H9 (cell line): ENCODE measurements around the gene GRID1. TPM values are rescaled to one million over a fixed set of nuclear protein-coding genes. Genes with fewer than 3 reads are reported as not detected.
A peak's percentile ranks its signal among the peaks of the same experiment; 100 is the strongest.

ENCODE experiments used
- DNase-seq: peaks from one replicate; pipeline ENCODE4 v3.0.0-alpha.2; 2017
- H2AFZ ChIP-seq: one replicate; pipeline ENCODE4 v1.6.1; 2013; ENCODE audit warnings: mild to moderate bottlenecking, low read length, control low read depth, moderate library complexity
- H2AK5ac ChIP-seq: 2 replicates; pipeline ENCODE4 v1.6.1; 2013; ENCODE audit warnings: low read length, control low read depth, mixed read lengths; ENCODE audit not compliant: insufficient read length
- H2BK120ac ChIP-seq: one replicate; pipeline ENCODE4 v1.6.1; 2013; ENCODE audit warnings: low read depth, mild to moderate bottlenecking, low read length, control low read depth, inconsistent platforms; ENCODE audit not compliant: poor library complexity, severe bottlenecking
- H2BK12ac ChIP-seq: 2 replicates; pipeline ENCODE4 v1.6.1; 2013; ENCODE audit warnings: low read length, control low read depth, mixed read lengths, low read depth; ENCODE audit not compliant: insufficient read length
- H2BK15ac ChIP-seq: 2 replicates; pipeline ENCODE4 v1.6.1; 2013; ENCODE audit warnings: low read depth, low read length, control low read depth
- H2BK20ac ChIP-seq: one replicate; pipeline ENCODE4 v1.6.1; 2013; ENCODE audit warnings: low read depth, mild to moderate bottlenecking, low read length, control low read depth, inconsistent platforms; ENCODE audit not compliant: poor library complexity, severe bottlenecking
- H2BK5ac ChIP-seq: 2 replicates; pipeline ENCODE4 v1.6.1; 2013; ENCODE audit warnings: low read length, control low read depth, mixed read lengths; ENCODE audit not compliant: insufficient read length
- H3K14ac ChIP-seq: 2 replicates; pipeline ENCODE4 v1.6.1; 2013; ENCODE audit warnings: low read length, control low read depth; ENCODE audit not compliant: insufficient read depth
- H3K18ac ChIP-seq: 2 replicates; pipeline ENCODE4 v1.6.1; 2013; ENCODE audit warnings: low read depth, mild to moderate bottlenecking, mixed read lengths, low read length, control low read depth; ENCODE audit not compliant: insufficient read length
- H3K23ac ChIP-seq: 2 replicates; pipeline ENCODE4 v1.6.1; 2013; ENCODE audit warnings: low read length, control low read depth, mixed read lengths, low read depth; ENCODE audit not compliant: insufficient read length
- H3K23me2 ChIP-seq: 2 replicates; pipeline ENCODE4 v1.6.1; 2013; ENCODE audit warnings: low read depth, mild to moderate bottlenecking, mixed read lengths, low read length, control low read depth; ENCODE audit not compliant: insufficient read length, poor library complexity, severe bottlenecking
- H3K27ac ChIP-seq: 2 replicates; pipeline ENCODE4 v1.5.1; 2013; ENCODE audit warnings: low read length, control low read depth, mixed read lengths, low read depth; ENCODE audit not compliant: insufficient read length
- H3K27me3 ChIP-seq: 2 replicates; pipeline ENCODE4 v1.6.1; 2013; ENCODE audit warnings: low read length, control low read depth, inconsistent platforms; ENCODE audit not compliant: insufficient read depth
- H3K4ac ChIP-seq: 2 replicates; pipeline ENCODE4 v1.6.1; 2013; ENCODE audit warnings: low read depth, mild to moderate bottlenecking, control low read depth, inconsistent platforms, low read length, moderate library complexity
- H3K4me1 ChIP-seq: 2 replicates; pipeline ENCODE4 v1.6.1; 2013; ENCODE audit warnings: low read length, control low read depth, inconsistent platforms; ENCODE audit not compliant: insufficient read depth
- H3K4me2 ChIP-seq: 2 replicates; pipeline ENCODE4 v1.6.1; 2013; ENCODE audit warnings: low read length, control low read depth, mixed read lengths; ENCODE audit not compliant: insufficient read length, insufficient read depth
- H3K56ac ChIP-seq: 2 replicates; pipeline ENCODE4 v1.6.1; 2013; ENCODE audit warnings: low read depth, mild to moderate bottlenecking, mixed read lengths, low read length, control low read depth; ENCODE audit not compliant: insufficient read length
- H3K79me1 ChIP-seq: 2 replicates; pipeline ENCODE4 v1.6.1; 2013; ENCODE audit warnings: low read depth, mild to moderate bottlenecking, moderate library complexity, low read length, control low read depth, inconsistent platforms; ENCODE audit not compliant: insufficient read depth, poor library complexity, severe bottlenecking
- H3K79me2 ChIP-seq: 2 replicates; pipeline ENCODE4 v1.6.1; 2013; ENCODE audit warnings: low read length, control low read depth, inconsistent platforms; ENCODE audit not compliant: insufficient read depth
- H3K9ac ChIP-seq: 2 replicates; pipeline ENCODE4 v1.6.1; 2013; ENCODE audit warnings: low read length, control low read depth, mixed read lengths; ENCODE audit not compliant: insufficient read length; ENCODE audit errors: extremely low read depth
- H3K9me3 ChIP-seq: one replicate; pipeline ENCODE4 v1.6.1; 2013; ENCODE audit warnings: low read depth, low read length, inconsistent platforms; ENCODE audit not compliant: control insufficient read depth
- H3T11ph ChIP-seq: one replicate; pipeline ENCODE4 v1.6.1; 2013; ENCODE audit warnings: mild to moderate bottlenecking, low read length, control low read depth, inconsistent platforms
- H4K20me1 ChIP-seq: one replicate; pipeline ENCODE4 v1.6.1; 2013; ENCODE audit not compliant: control insufficient read depth, insufficient read length, insufficient read depth
- H4K5ac ChIP-seq: 2 replicates; pipeline ENCODE4 v1.6.1; 2013; ENCODE audit warnings: low read depth, mild to moderate bottlenecking, mixed read lengths, low read length, control low read depth; ENCODE audit not compliant: insufficient read length
- H4K8ac ChIP-seq: replicated peaks from 2 replicates; pipeline ENCODE4 v1.6.1; 2013; ENCODE audit warnings: low read length, control low read depth, mixed read lengths, low read depth; ENCODE audit not compliant: insufficient read length
- H4K91ac ChIP-seq: 2 replicates; pipeline ENCODE4 v1.6.1; 2013; ENCODE audit warnings: low read depth, mild to moderate bottlenecking, moderate library complexity, mixed read lengths, low read length, control low read depth; ENCODE audit not compliant: insufficient read length
- H3K27ac Mint-ChIP-seq, 3 experiments: 2 replicates in 2 of 3; 3 replicates in 1 of 3; pipeline ENCODE4 v1.8.0; 2020 to 2021; ENCODE audit warnings: mixed read lengths in 3 of 3, mild to moderate bottlenecking in 1 of 3, moderate library complexity in 1 of 3
- H3K27me3 Mint-ChIP-seq: 2 replicates; pipeline ENCODE4 v1.8.0; 2021; ENCODE audit warnings: low read depth, mild to moderate bottlenecking, moderate library complexity, mixed read lengths
- H3K36me3 Mint-ChIP-seq, 3 experiments: 2 replicates in 2 of 3; 3 replicates in 1 of 3; pipeline ENCODE4 v1.8.0; 2020 to 2021; ENCODE audit warnings: low read depth in 3 of 3, mixed read lengths in 3 of 3; ENCODE audit not compliant: insufficient read depth in 1 of 3
- H3K4me1 Mint-ChIP-seq, 2 experiments: 2 replicates each; pipeline ENCODE4 v1.8.0; 2020; ENCODE audit warnings: mixed read lengths in 2 of 2
- H3K4me3 Mint-ChIP-seq, 2 experiments: 2 replicates in 1 of 2; 3 replicates in 1 of 2; pipeline ENCODE4 v1.8.0; 2020 to 2021; ENCODE audit warnings: mild to moderate bottlenecking in 2 of 2, mixed read lengths in 2 of 2, moderate library complexity in 1 of 2
- H3K9me3 Mint-ChIP-seq, 2 experiments: 2 replicates in 1 of 2; 3 replicates in 1 of 2; pipeline ENCODE4 v1.8.0; 2020; ENCODE audit warnings: mild to moderate bottlenecking in 2 of 2, mixed read lengths in 2 of 2, moderate library complexity in 1 of 2
- WGBS: extraction: QIAGEN DNeasy Blood & Tissue Kit; methylation state at CpG from one replicate; pipeline ENCODE4 v1.1.7; 2013; ENCODE audit warnings: missing lambda C conversion rate, low lambda C conversion rate, mixed read lengths; ENCODE audit not compliant: insufficient read length; ENCODE audit errors: extremely low coverage; 5-methylcytosine and 5-hydroxymethylcytosine counted together
- total RNA-seq: library from RNA; stranded (reverse); gene quantifications from 2 replicates; pipeline ENCODE4 v1.2.1, GENCODE V29; 2021
- TF ChIP-seq, protein P1 (sequence below): fragments of 200-600 bp; sonication (generic); conservative IDR thresholded peaks from 3 replicates; pipeline ENCODE4 v1.8.0; 2021; ENCODE audit warnings: antibody characterized with exemption, mild to moderate bottlenecking

GRID1 gene
- total RNA-seq, 1 experiment from 2014 or later, result 0.35 TPM

DNA sequence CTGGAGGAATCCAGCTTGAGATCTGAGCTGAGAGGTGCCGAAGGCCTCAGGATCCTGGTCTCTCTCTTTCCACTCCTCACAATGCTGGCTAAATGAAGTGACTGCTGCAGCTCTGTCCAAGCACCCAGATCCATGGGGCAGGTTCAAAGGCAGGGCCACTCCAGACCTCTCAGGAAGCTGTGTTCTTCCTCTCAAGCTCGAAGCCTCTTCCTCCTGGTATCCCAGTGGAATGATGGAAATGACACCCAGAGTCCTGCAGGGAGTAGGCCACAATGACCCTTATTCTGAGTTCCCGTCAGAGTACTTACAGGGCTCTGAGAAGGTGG lies 574.1 kb downstream of the GRID1 start:
- H3K23ac ChIP-seq, result no peak overlapping the region
- H2BK120ac ChIP-seq, result no peak overlapping the region
- Mint-ChIP-seq H3K9me3 (no peaks in the 10 kb centered on the region), H3K27me3 (no peaks in the 10 kb centered on the region; the same call in 1 of the 2 replicates), H3K4me1 (no peaks in the 10 kb centered on the region), H3K36me3 (no peaks in the 10 kb centered on the region; a peak in 1 of 7 replicates), H3K27ac (no peak overlapping the region; a peak in 1 of 7 replicates), H3K4me3 (no peak overlapping the region)
- H3K9ac ChIP-seq, result no peak overlapping the region
- no peaks in the 10 kb centered on the region for H3K79me2 ChIP-seq
- no peak overlapping the region for H4K5ac ChIP-seq
- no peaks in the 10 kb centered on the region for H3K4me1 ChIP-seq
- H3K18ac ChIP-seq, result no peak overlapping the region
- DNase-seq, result no peak
- H2AK5ac ChIP-seq, result no peak overlapping the region
- no peak overlapping the region for H2AFZ ChIP-seq
- TF ChIP-seq, protein P1, sequence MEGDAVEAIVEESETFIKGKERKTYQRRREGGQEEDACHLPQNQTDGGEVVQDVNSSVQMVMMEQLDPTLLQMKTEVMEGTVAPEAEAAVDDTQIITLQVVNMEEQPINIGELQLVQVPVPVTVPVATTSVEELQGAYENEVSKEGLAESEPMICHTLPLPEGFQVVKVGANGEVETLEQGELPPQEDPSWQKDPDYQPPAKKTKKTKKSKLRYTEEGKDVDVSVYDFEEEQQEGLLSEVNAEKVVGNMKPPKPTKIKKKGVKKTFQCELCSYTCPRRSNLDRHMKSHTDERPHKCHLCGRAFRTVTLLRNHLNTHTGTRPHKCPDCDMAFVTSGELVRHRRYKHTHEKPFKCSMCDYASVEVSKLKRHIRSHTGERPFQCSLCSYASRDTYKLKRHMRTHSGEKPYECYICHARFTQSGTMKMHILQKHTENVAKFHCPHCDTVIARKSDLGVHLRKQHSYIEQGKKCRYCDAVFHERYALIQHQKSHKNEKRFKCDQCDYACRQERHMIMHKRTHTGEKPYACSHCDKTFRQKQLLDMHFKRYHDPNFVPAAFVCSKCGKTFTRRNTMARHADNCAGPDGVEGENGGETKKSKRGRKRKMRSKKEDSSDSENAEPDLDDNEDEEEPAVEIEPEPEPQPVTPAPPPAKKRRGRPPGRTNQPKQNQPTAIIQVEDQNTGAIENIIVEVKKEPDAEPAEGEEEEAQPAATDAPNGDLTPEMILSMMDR, result 0 out of 3 replicates have a peak, but pooled peaks have one; percentile 2
- no CpG with 5 or more reads among the region's 3 CpGs for WGBS
- H3K9me3 ChIP-seq, result no peaks in the 10 kb centered on the region
- no peak overlapping the region for H4K91ac ChIP-seq
- no peak overlapping the region for H3K14ac ChIP-seq
- H3K79me1 ChIP-seq, result no peaks in the 10 kb centered on the region
- no peak overlapping the region for H2BK5ac ChIP-seq
- no peak overlapping the region for H3T11ph ChIP-seq
- no peaks in the 10 kb centered on the region for H3K27me3 ChIP-seq
- no peak overlapping the region for H2BK12ac ChIP-seq
- no peak overlapping the region for H3K4me2 ChIP-seq
- H2BK15ac ChIP-seq, result no peak overlapping the region
- H3K4ac ChIP-seq, result no peak overlapping the region
- H4K8ac ChIP-seq, result no peak overlapping the region
- no peak overlapping the region for H3K56ac ChIP-seq
- H4K20me1 ChIP-seq, result no peaks in the 10 kb centered on the region
- no peak overlapping the region for H2BK20ac ChIP-seq
- H3K27ac ChIP-seq, result no peak overlapping the region
- no peaks in the 10 kb centered on the region for H3K23me2 ChIP-seq
